Stomach (tissue), 9 donors: Measurements from ENCODE around the gene NME1. TPM values are rescaled to one million over a fixed set of nuclear protein-coding genes. Genes with fewer than 3 reads are reported as not detected.

ENCODE experiments used
- DNase-seq, 2 donors: peaks; one replicate each; pipeline versions ENCODE4 v3.0.0 to v3.0.0-alpha.2; 2013 to 2019
- H3K27ac ChIP-seq, 5 donors: fragments of 200-600 bp in 4 of 5; sonication (generic) in 4 of 5; one replicate each; pipeline ENCODE4 v1.5.1; 2013 to 2019; ENCODE audit warnings: mild to moderate bottlenecking in 1 of 5, moderate library complexity in 1 of 5
- H3K27me3 ChIP-seq, 3 donors: fragments of 200-600 bp; sonication (generic); one replicate each; pipeline ENCODE4 v1.5.1; 2017 to 2019; ENCODE audit warnings: mixed run types in 1 of 3
- H3K36me3 ChIP-seq, 4 donors: fragments of 200-600 bp; sonication (generic); 1 replicate in 3 of 4; 2 replicates in 1 of 4; pipeline ENCODE4 v1.5.1; 2016 to 2019
- H3K4me1 ChIP-seq, 4 donors: fragments of 200-600 bp; sonication (generic); one replicate each; pipeline ENCODE4 v1.5.1; 2016 to 2019
- H3K4me3 ChIP-seq, 4 donors: fragments of 200-600 bp; sonication (generic) in 3 of 4; one replicate each; pipeline ENCODE4 v1.5.1; 2016 to 2019; ENCODE audit warnings: mild to moderate bottlenecking in 1 of 4
- H3K9me3 ChIP-seq, 4 donors: fragments of 200-600 bp; sonication (generic); one replicate each; pipeline ENCODE4 v1.5.1; 2016 to 2019
- CTCF ChIP-seq, 7 experiments: fragments of 450-650 bp in 4 of 7; fragments of 200-600 bp in 3 of 7; sonication (generic) in 3 of 7; IDR thresholded peaks; one replicate each; pipeline ENCODE4 v1.5.1; 2016 to 2019; ENCODE audit warnings: antibody characterized with exemption in 7 of 7, control low read depth in 2 of 7, mild to moderate bottlenecking in 1 of 7
- EP300 ChIP-seq: sonication (generic); formaldehyde crosslinking; IDR thresholded peaks from one replicate; pipeline ENCODE4 v1.6.1; 2017; ENCODE audit warnings: antibody characterized with exemption
- POLR2A ChIP-seq, 4 donors: fragments of 450-650 bp; IDR thresholded peaks; one replicate each; pipeline ENCODE4 v1.6.1; 2016; ENCODE audit warnings: antibody characterized with exemption in 4 of 4, control low read depth in 2 of 4, mild to moderate bottlenecking in 1 of 4, moderate library complexity in 1 of 4
- POLR2AphosphoS5 ChIP-seq, 3 donors: sonication (generic); formaldehyde crosslinking; IDR thresholded peaks; one replicate each; pipeline ENCODE4 v1.6.1; 2016; ENCODE audit warnings: antibody characterized with exemption in 3 of 3
- WGBS, 5 donors: extraction: QIAGEN DNeasy Blood & Tissue Kit in 3 of 5; methylation state at CpG; one replicate each; pipeline versions ENCODE4 v1.1.5 to v1.1.7; 2013 to 2018; 5-methylcytosine and 5-hydroxymethylcytosine counted together
- intact Hi-C: fragments of 100-400 bp; cut with DNase I; formaldehyde crosslinking; loops from one replicate; pipeline ENCODE4 v1.15.1; 2023; ENCODE audit warnings: low total_unique reads
- polyA plus RNA-seq, 3 donors: library from polyadenylated mRNA; stranded (reverse); fragments of 200-250 nt; gene quantifications; one replicate each; pipeline ENCODE4 v1.2.3, GENCODE V29; 2013
- total RNA-seq, 5 donors: library from RNA; depleted of rRNA; stranded (reverse); fragments of >200 nt; gene quantifications; one replicate each; pipeline versions ENCODE4 v1.1.0 to v1.2.3, GENCODE V29; 2014 to 2016
- donor health status: healthy with polysubstance abuse.
- donor health status: Bipolar disorder and iron deficiency.
- donor health status: healthy.

Gene NME1
- total and polyA plus RNA-seq, 8 donors: 2.2 to 135 (median 44.1) TPM; not detected in 1

- no peak for DNase-seq
- intact Hi-C loops: no loop called here
- TF ChIP-seq POLR2AphosphoS5 (IDR thresholded peaks at IDR 0.05) (no peak), CTCF (IDR thresholded peaks at IDR 0.05) (no peak), EP300 (no peak), POLR2A (IDR thresholded peaks at IDR 0.05) (no peak)
- Histone ChIP-seq H3K27me3 (no peaks in the 10 kb centered on the region), H3K27ac (peak overlapping the region in 1 of 5 donors; percentile 26), H3K9me3 (no peaks in the 10 kb centered on the region), H3K4me3 (no peak overlapping the region), H3K4me1 (peaks cover 0 to 31% (median 12%) of the 10 kb centered on the region in 4 donors), H3K36me3 (no peaks in the 10 kb centered on the region)
- 47 to 74% (median 66%) methylated on average over 3 of the region's 3 CpGs for WGBS, 5 donors
Observed at GRCh38 chr17:51128076-51128475, 25.3 kb upstream of the NME1 start.

- peak in 1 of 2 donors; percentile 69 for DNase-seq
- H3K36me3 ChIP-seq: no peaks in the 10 kb centered on the region
- H3K27me3 ChIP-seq: no peaks in the 10 kb centered on the region
- intact Hi-C loops: no loop called here
- H3K9me3 ChIP-seq: no peaks in the 10 kb centered on the region
- peaks cover 0 to 16% (median 8%) of the 10 kb centered on the region in 4 donors for H3K4me1 ChIP-seq
- no peak for TF ChIP-seq POLR2A (IDR thresholded peaks at IDR 0.05)
- no peak for TF ChIP-seq EP300
- no peak for TF ChIP-seq POLR2AphosphoS5 (IDR thresholded peaks at IDR 0.05)
- TF ChIP-seq CTCF (IDR thresholded peaks at IDR 0.05): no peak
- H3K4me3 ChIP-seq: no peak overlapping the region
- H3K27ac ChIP-seq: peak overlapping the region in 3 of 5 donors; percentile 15 to 56 (median 22)
Observed at GRCh38 chr17:51132964-51133319, 20.4 kb upstream of the NME1 start.

- H3K36me3 ChIP-seq: no peaks in the 10 kb centered on the region
- DNase-seq: no peak
- H3K27ac ChIP-seq: peak overlapping the region in 3 of 5 donors; percentile 15 to 56 (median 22)
- H3K4me3 ChIP-seq: no peak overlapping the region
- no peaks in the 10 kb centered on the region for H3K27me3 ChIP-seq
- WGBS, 5 donors: 59 to 71% (median 68%) methylated on average over 2 of the region's 2 CpGs
- no peaks in the 10 kb centered on the region for H3K9me3 ChIP-seq
- peaks cover 0 to 16% (median 6%) of the 10 kb centered on the region in 4 donors for H3K4me1 ChIP-seq
- no peak for TF ChIP-seq POLR2AphosphoS5 (IDR thresholded peaks at IDR 0.05)
- TF ChIP-seq POLR2A (IDR thresholded peaks at IDR 0.05): no peak
- TF ChIP-seq CTCF (IDR thresholded peaks at IDR 0.05): no peak
- TF ChIP-seq EP300: no peak
- intact Hi-C loops: no loop called here
Observed at GRCh38 chr17:51133365-51133764, 20.0 kb upstream of the NME1 start.

- WGBS, 5 donors: 93 to 96% (median 95%) methylated on average over 3 of the region's 3 CpGs
- no peak for DNase-seq
- H3K4me3 ChIP-seq: no peak overlapping the region
- no peaks in the 10 kb centered on the region for H3K27me3 ChIP-seq
- H3K36me3 ChIP-seq: no peaks in the 10 kb centered on the region
- TF ChIP-seq POLR2A (IDR thresholded peaks at IDR 0.05) (no peak), CTCF (IDR thresholded peaks at IDR 0.05) (no peak), EP300 (no peak), POLR2AphosphoS5 (IDR thresholded peaks at IDR 0.05) (no peak)
- peaks cover 0 to 16% (median 5%) of the 10 kb centered on the region in 4 donors for H3K4me1 ChIP-seq
- intact Hi-C loops: no loop called here
- no peak overlapping the region for H3K27ac ChIP-seq
- H3K9me3 ChIP-seq: no peaks in the 10 kb centered on the region
Observed at GRCh38 chr17:51135956-51136355, 17.4 kb upstream of the NME1 start.
